Measurements from ENCODE around the gene TMEM19. TPM values are rescaled to one million over a fixed set of nuclear protein-coding genes. Genes with fewer than 3 reads are reported as not detected.

The TMEM19 gene
- total and polyA plus RNA-seq, 2 of the 8 experiments (the other 6 are each of a cell fraction or from before 2014, with no cell fraction given) = 12.6 to 19.1 TPM

DNA sequence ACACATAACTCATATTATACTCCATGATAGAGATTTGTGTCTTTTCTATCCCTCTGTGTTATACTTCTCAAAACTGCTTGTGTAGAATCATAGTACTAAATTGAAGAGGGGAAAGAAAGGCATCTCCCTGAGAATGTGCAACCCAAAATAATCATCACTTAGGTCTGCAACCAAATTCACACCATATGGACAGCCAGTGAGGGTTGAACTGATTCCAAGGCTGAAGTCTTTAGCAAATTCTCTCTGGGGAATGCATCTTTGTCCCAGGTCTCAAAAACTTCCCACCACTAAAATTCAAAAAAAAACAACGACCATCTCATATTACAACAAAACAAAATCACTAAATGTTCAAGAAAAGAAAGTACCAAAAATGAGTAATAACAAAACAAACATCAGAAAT, 33.2 kb upstream of the TMEM19 start:
- Histone ChIP-seq H3K27ac (ENCODE audit: low read depth, low read length) (no peak overlapping the region), H3K79me2 (ENCODE audit: control insufficient read depth in 1 of 2, insufficient read depth in 2 of 2, low read length in 2 of 2) (peaks cover 0 to 78% of the 10 kb centered on the region in 2 experiments; a peak in 2 of 4 replicates), H2BK12ac (ENCODE audit: low read depth, low read length) (no peak overlapping the region), H4K5ac (ENCODE audit: insufficient read length, low read depth, low read length) (no peak overlapping the region), H3K27me3 (replicated peaks in 1 of 4; ENCODE audit: control insufficient read depth in 3 of 4, extremely low read depth in 1 of 4, insufficient read depth in 3 of 4, low read length in 3 of 4) (no peaks in the 10 kb centered on the region), H3K14ac (ENCODE audit: insufficient read length) (no peak overlapping the region), H3K4me2 (ENCODE audit: insufficient read depth in 1 of 2, low read depth in 2 of 2, low read length in 2 of 2) (no peak overlapping the region), H3K36me3 (ENCODE audit: control insufficient read depth in 2 of 4, insufficient read depth in 4 of 4, low read length in 3 of 4) (peaks cover 2 to 45% (median 19%) of the 10 kb centered on the region in 4 experiments; a peak in 4 of 8 replicates), H2BK5ac (ENCODE audit: low read depth, low read length) (no peak overlapping the region), H3K4me3 (ENCODE audit: extremely low read depth in 1 of 4, insufficient read depth in 2 of 4, low read depth in 3 of 4, low read length in 4 of 4) (no peak overlapping the region), H2AK5ac (ENCODE audit: low read depth, low read length) (no peak overlapping the region), H3K9ac (replicated peaks in 1 of 4; ENCODE audit: extremely low read depth in 1 of 4, low read depth in 3 of 4, low read length in 3 of 4) (no peak overlapping the region), H2BK20ac (ENCODE audit: low read length) (no peak overlapping the region), H4K8ac (ENCODE audit: extremely low read depth, insufficient read depth, low read length) (no peak overlapping the region), H3K4ac (replicated peaks; ENCODE audit: insufficient read length, low read depth, low read length) (no peak overlapping the region), H3K23me2 (ENCODE audit: low read depth, low read length) (no peaks in the 10 kb centered on the region), H2BK15ac (ENCODE audit: low read length) (no peak overlapping the region), H3K18ac (ENCODE audit: extremely low read depth, low read length) (no peak overlapping the region), H3K56ac (replicated peaks; ENCODE audit: insufficient read length, low read depth, low read length) (no peak overlapping the region), H4K91ac (replicated peaks; ENCODE audit: insufficient read length, low read length) (no peak overlapping the region), H3K9me3 (ENCODE audit: insufficient read depth in 2 of 2, low read depth in 1 of 2, low read length in 1 of 2) (no peaks in the 10 kb centered on the region; a peak in 1 of 4 replicates), H2AFZ (ENCODE audit: low read length) (no peak overlapping the region), H3K79me1 (ENCODE audit: low read depth, low read length) (no peaks in the 10 kb centered on the region), H2BK120ac (replicated peaks; ENCODE audit: low read depth, low read length) (no peak overlapping the region), H4K20me1 (replicated peaks in 1 of 2; ENCODE audit: control insufficient read depth in 1 of 2, insufficient read depth in 2 of 2, low read length in 2 of 2) (peaks cover 0 to 2% of the 10 kb centered on the region in 2 experiments), H3K23ac (ENCODE audit: insufficient read length) (no peak overlapping the region), H3K4me1 (replicated peaks in 1 of 4; ENCODE audit: control insufficient read depth in 3 of 4, insufficient read depth in 4 of 4, low read length in 3 of 4) (no peaks in the 10 kb centered on the region)
- no peak for FAIRE-seq
- CTCF ChIA-PET (ENCODE audit: partially characterized antibody) = no interaction called here
- POLR2A ChIA-PET (ENCODE audit: partially characterized antibody) = no interaction called here
- WGBS, 2 experiments (ENCODE audit: extremely low coverage in 1 of 2, insufficient coverage in 1 of 2, insufficient read length in 1 of 2, insufficient replicate concordance in 2 of 2, low coverage in 1 of 2, low lambda C conversion rate in 2 of 2, missing lambda C conversion rate in 1 of 2) = 71 to 100% methylated on average over 1 of the region's 1 CpG
- DNase-seq (ENCODE audit: low read depth in 1 of 2, low spot score in 2 of 2) = no peak
- no peak for TF ChIP-seq SUZ12 (IDR thresholded peaks at IDR 0.05; ENCODE audit: low read length)
- no peak for TF ChIP-seq CEBPB (IDR thresholded peaks at IDR 0.05; ENCODE audit: low read depth, low read length)
- TF ChIP-seq HDAC6 (IDR thresholded peaks at IDR 0.05; ENCODE audit: low read depth, low read length) = no peak
- no peak for TF ChIP-seq CBX5 (IDR thresholded peaks at IDR 0.05; ENCODE audit: low read depth, low read length)
- no peak for TF ChIP-seq CTBP2 (IDR thresholded peaks at IDR 0.05; ENCODE audit: borderline replicate concordance, insufficient read depth, insufficient read length, low read length)
- no peak for TF ChIP-seq GTF2F1 (IDR thresholded peaks at IDR 0.05; ENCODE audit: borderline replicate concordance, low read depth, low read length)
- no peak for TF ChIP-seq TCF12 (IDR thresholded peaks at IDR 0.05; ENCODE audit: low read depth, low read length)
- TF ChIP-seq SP1 (IDR thresholded peaks at IDR 0.05; ENCODE audit: low read depth, low read length) = no peak
- no peak for TF ChIP-seq HDAC2 (IDR thresholded peaks at IDR 0.05; ENCODE audit: borderline replicate concordance in 1 of 2, low read depth in 2 of 2, low read length in 2 of 2)
- no peak for TF ChIP-seq MAFK (IDR thresholded peaks at IDR 0.05; ENCODE audit: low read depth, low read length)
- TF ChIP-seq SIX5 (IDR thresholded peaks at IDR 0.05; ENCODE audit: low read depth, low read length) = no peak
- no peak for TF ChIP-seq ATF3 (IDR thresholded peaks at IDR 0.05; ENCODE audit: insufficient read depth, low read depth, low read length)
- TF ChIP-seq KDM1A (IDR thresholded peaks at IDR 0.05; ENCODE audit: borderline replicate concordance, low read length) = no peak
- TF ChIP-seq SP2 (IDR thresholded peaks at IDR 0.05; ENCODE audit: low read length) = no peak
- TF ChIP-seq FOSL1 (IDR thresholded peaks at IDR 0.05; ENCODE audit: insufficient read depth, low read depth, low read length) = no peak

Data from H1 (cell line).